ENCODE measurements around the gene ARHGEF4.

The ARHGEF4 gene

DNA sequence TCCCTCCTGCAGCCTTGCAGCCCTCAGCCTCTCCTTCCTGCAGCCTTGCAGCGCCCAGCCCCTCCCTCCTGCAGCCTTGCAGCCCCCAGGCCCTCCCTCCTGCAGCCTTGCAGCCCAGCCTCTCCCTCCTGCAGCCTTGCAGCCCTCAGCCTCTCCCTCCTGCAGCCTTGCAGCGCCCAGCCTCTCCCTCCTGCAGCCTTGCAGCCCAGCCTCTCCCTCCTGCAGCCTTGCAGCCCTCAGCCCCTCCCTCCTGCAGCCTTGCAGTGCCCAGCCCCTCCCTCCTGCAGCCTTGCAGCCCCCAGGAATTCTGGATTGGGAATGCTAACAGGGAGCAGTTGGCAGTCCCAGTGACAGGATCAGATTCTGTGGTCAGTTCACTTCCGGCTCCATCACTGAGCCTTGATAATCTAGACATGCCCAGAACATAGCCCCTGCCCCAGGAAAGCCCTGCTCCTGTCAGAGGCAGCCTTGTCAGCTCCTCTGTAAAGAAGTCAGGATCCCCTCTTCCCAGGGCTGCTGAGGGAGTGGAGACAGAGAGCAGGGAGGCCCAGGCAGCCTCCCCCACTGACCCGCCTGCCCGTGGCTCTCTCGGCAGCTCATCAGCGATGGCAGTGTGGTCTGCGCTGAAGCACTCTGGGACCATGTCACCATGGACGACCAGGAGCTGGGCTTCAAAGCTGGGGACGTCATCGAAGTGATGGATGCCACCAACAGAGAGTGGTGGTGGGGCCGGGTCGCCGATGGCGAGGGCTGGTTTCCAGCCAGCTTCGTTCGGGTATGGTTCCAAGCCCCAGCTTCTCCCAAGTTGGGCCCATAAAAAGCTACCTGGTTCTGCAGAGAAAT, 201.8 kb downstream of the ARHGEF4 start:
- Histone ChIP-seq H3K4me3 (IDR thresholded peaks at IDR 0.05; ENCODE audit: insufficient read depth, low read depth, low read length) (no peak overlapping the region), H2AFZ (ENCODE audit: low read depth) (no peak overlapping the region), H4K20me1 (ENCODE audit: insufficient read depth) (no peaks in the 10 kb centered on the region), H3K4me1 (ENCODE audit: low read depth, poor library complexity, severe bottlenecking) (no peaks in the 10 kb centered on the region), H3K79me2 (ENCODE audit: insufficient read depth, low read depth) (no peaks in the 10 kb centered on the region), H3K9ac (no peak overlapping the region), H3K4me2 (no peak overlapping the region), H3K27ac (no peak overlapping the region), H3K36me3 (ENCODE audit: insufficient read depth) (no peaks in the 10 kb centered on the region), H3K27me3 (ENCODE audit: insufficient read depth, low read depth) (no peaks in the 10 kb centered on the region)
- TF ChIP-seq, protein P1, sequence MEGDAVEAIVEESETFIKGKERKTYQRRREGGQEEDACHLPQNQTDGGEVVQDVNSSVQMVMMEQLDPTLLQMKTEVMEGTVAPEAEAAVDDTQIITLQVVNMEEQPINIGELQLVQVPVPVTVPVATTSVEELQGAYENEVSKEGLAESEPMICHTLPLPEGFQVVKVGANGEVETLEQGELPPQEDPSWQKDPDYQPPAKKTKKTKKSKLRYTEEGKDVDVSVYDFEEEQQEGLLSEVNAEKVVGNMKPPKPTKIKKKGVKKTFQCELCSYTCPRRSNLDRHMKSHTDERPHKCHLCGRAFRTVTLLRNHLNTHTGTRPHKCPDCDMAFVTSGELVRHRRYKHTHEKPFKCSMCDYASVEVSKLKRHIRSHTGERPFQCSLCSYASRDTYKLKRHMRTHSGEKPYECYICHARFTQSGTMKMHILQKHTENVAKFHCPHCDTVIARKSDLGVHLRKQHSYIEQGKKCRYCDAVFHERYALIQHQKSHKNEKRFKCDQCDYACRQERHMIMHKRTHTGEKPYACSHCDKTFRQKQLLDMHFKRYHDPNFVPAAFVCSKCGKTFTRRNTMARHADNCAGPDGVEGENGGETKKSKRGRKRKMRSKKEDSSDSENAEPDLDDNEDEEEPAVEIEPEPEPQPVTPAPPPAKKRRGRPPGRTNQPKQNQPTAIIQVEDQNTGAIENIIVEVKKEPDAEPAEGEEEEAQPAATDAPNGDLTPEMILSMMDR (conservative IDR thresholded peaks at IDR 0.05; ENCODE audit: low read depth, low read length): no peak

DNA sequence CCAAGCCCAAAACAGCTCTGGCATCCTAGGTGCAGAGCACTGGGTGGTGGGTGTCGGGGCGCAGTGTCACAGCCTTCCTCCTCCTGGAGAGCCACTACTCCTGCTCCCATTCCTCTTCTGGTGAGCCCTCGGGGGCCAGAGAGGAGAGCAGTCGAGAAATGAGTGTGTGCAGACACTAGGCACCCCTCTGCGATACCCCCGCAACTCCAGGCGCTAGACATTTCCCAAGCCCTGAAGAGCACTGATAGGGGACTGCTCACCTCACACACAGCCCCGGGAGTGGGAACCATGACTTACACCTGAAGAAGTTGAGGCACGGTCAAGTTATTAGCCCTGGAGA, 202.4 kb downstream of the ARHGEF4 start:
- no peak overlapping the region for H2AFZ ChIP-seq (ENCODE audit: low read depth)
- H4K20me1 ChIP-seq (ENCODE audit: insufficient read depth): no peaks in the 10 kb centered on the region
- no peak overlapping the region for H3K9ac ChIP-seq
- H3K4me2 ChIP-seq: no peak overlapping the region
- H3K4me3 ChIP-seq (IDR thresholded peaks at IDR 0.05; ENCODE audit: insufficient read depth, low read depth, low read length): no peak overlapping the region
- no peaks in the 10 kb centered on the region for H3K36me3 ChIP-seq (ENCODE audit: insufficient read depth)
- no peaks in the 10 kb centered on the region for H3K4me1 ChIP-seq (ENCODE audit: low read depth, poor library complexity, severe bottlenecking)
- H3K27me3 ChIP-seq (ENCODE audit: insufficient read depth, low read depth): no peaks in the 10 kb centered on the region
- TF ChIP-seq, protein P1 (conservative IDR thresholded peaks at IDR 0.05; ENCODE audit: low read depth, low read length): no peak
- no peak overlapping the region for H3K27ac ChIP-seq
- no peaks in the 10 kb centered on the region for H3K79me2 ChIP-seq (ENCODE audit: insufficient read depth, low read depth)

DNA sequence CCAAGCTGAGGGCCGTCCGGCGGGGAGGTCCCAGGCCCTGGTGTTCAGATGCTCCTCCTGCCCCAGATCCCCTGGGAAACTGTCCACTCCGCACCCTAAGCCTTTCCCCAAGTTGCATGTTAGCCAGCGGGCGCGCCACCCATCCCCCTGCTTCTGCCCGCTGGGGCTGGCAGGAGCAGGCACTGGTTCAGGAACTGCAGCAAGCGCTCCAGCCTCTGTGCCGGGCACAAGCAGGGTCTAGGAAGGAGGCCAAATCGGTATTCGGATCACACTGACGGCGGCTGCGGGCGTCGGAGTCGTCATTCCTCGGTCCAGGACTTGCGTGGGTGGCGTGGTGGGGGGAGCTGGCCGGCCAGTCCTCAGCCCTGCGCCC, 202.8 kb downstream of the ARHGEF4 start:
- TF ChIP-seq, protein P1 (conservative IDR thresholded peaks at IDR 0.05; ENCODE audit: low read depth, low read length): no peak
- no peak overlapping the region for H3K4me2 ChIP-seq

DNA sequence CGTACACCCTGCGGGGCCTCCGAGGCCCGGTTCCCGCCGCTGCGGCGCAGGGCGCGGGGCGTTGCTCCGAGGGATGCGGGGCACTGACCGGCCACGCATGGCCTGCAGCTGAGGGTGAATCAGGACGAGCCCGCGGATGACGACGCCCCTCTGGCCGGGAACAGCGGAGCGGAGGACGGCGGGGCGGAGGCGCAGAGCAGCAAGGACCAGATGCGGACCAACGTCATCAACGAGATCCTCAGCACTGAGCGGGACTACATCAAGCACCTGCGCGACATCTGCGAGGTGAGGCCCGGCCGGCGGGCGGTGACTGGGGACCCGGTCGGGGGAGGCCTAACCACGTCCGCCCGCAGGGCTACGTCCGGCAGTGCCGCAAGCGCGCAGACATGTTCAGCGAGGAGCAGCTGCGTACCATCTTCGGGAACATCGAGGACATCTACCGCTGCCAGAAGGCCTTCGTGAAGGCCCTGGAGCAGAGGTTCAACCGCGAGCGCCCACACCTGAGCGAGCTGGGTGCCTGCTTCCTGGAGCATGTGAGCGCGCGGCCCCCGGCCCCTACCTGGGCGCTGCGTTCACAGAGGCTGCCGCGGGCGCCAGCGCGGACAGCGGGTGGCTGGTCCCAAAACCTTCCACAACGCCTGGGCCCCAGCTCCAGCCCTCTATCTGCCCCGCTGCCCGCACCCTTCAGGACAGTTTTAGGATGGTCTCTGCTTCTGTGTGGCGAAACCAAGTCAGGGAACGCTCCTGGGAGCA, 203.4 kb downstream of the ARHGEF4 start:
- no peak overlapping the region for H2AFZ ChIP-seq (ENCODE audit: low read depth)
- no peaks in the 10 kb centered on the region for H3K36me3 ChIP-seq (ENCODE audit: insufficient read depth)
- H3K4me1 ChIP-seq (ENCODE audit: low read depth, poor library complexity, severe bottlenecking): no peaks in the 10 kb centered on the region
- no peaks in the 10 kb centered on the region for H3K79me2 ChIP-seq (ENCODE audit: insufficient read depth, low read depth)
- TF ChIP-seq, protein P1 (conservative IDR thresholded peaks at IDR 0.05; ENCODE audit: low read depth, low read length): no peak
- no peaks in the 10 kb centered on the region for H4K20me1 ChIP-seq (ENCODE audit: insufficient read depth)
- no peak overlapping the region for H3K9ac ChIP-seq
- H3K4me2 ChIP-seq: no peak overlapping the region
- no peaks in the 10 kb centered on the region for H3K27me3 ChIP-seq (ENCODE audit: insufficient read depth, low read depth)
- no peak overlapping the region for H3K27ac ChIP-seq
- no peak overlapping the region for H3K4me3 ChIP-seq (IDR thresholded peaks at IDR 0.05; ENCODE audit: insufficient read depth, low read depth, low read length)

More for the DNA sequence above, 202.8 kb downstream of the ARHGEF4 start:
- H3K4me3 ChIP-seq (IDR thresholded peaks at IDR 0.05; ENCODE audit: insufficient read depth, low read depth, low read length): no peak overlapping the region
- no peak overlapping the region for H3K27ac ChIP-seq
- H3K79me2 ChIP-seq (ENCODE audit: insufficient read depth, low read depth): no peaks in the 10 kb centered on the region
- H3K36me3 ChIP-seq (ENCODE audit: insufficient read depth): no peaks in the 10 kb centered on the region
- no peaks in the 10 kb centered on the region for H3K4me1 ChIP-seq (ENCODE audit: low read depth, poor library complexity, severe bottlenecking)
- H4K20me1 ChIP-seq (ENCODE audit: insufficient read depth): no peaks in the 10 kb centered on the region
- H3K27me3 ChIP-seq (ENCODE audit: insufficient read depth, low read depth): no peaks in the 10 kb centered on the region
- H3K9ac ChIP-seq: no peak overlapping the region
- H2AFZ ChIP-seq (ENCODE audit: low read depth): no peak overlapping the region
